Measurements from ENCODE around the gene PNPLA2. TPM values are rescaled to one million over a fixed set of nuclear protein-coding genes. Genes with fewer than 3 reads are reported as not detected.

The PNPLA2 gene
- total and polyA plus RNA-seq, 10 of the 15 experiments (the other 5 are each of a cell fraction or from before 2014, with no cell fraction given), result 0.19 to 34.0 (median 8.1) TPM

DNA sequence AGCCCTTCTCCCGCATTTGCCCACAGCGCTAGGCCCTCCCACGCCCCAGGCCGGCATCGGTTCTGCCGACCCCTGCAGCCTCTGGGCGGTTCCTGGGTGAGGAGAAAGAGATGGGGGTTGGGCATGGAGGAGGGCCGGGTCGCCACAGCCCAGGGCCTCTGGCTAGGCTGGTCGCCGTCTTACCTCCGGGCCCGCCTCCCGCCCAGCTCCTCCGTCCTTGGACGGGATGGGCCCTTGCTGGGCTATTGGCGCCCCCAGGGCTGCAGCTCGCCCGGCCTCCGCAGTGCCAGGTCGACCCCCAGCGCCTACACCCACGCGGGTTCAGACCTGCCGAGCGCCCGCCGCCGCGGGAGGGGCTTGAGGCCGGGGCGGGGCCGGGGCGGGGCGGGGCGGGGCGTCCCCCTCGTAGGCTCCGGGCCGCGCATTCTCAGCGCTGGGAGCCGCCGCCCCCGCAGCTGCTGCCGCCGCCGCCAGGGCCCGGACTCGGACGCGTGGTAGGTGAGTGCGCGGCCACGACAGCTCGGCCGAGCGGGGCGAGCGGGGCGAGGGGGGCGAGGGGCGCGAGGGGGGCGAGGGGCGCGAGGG is 13.9 kb downstream of the PNPLA2 start, which contains the start of gene CD151 (continued):
- TF ChIP-seq ETV6 (conservative IDR thresholded peaks at IDR 0.05 in 1 of 2, IDR thresholded peaks at IDR 0.05 in 1 of 2; ENCODE audit: borderline replicate concordance in 1 of 2, low read depth in 1 of 2), result no peak
- TF ChIP-seq, protein P1, sequence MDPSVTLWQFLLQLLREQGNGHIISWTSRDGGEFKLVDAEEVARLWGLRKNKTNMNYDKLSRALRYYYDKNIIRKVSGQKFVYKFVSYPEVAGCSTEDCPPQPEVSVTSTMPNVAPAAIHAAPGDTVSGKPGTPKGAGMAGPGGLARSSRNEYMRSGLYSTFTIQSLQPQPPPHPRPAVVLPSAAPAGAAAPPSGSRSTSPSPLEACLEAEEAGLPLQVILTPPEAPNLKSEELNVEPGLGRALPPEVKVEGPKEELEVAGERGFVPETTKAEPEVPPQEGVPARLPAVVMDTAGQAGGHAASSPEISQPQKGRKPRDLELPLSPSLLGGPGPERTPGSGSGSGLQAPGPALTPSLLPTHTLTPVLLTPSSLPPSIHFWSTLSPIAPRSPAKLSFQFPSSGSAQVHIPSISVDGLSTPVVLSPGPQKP (IDR thresholded peaks at IDR 0.05; ENCODE audit: low read depth, low read length), result no peak
- TF ChIP-seq SRF (IDR thresholded peaks at IDR 0.05; ENCODE audit: low read depth in 2 of 2, low read length in 2 of 2), result no peak

DNA sequence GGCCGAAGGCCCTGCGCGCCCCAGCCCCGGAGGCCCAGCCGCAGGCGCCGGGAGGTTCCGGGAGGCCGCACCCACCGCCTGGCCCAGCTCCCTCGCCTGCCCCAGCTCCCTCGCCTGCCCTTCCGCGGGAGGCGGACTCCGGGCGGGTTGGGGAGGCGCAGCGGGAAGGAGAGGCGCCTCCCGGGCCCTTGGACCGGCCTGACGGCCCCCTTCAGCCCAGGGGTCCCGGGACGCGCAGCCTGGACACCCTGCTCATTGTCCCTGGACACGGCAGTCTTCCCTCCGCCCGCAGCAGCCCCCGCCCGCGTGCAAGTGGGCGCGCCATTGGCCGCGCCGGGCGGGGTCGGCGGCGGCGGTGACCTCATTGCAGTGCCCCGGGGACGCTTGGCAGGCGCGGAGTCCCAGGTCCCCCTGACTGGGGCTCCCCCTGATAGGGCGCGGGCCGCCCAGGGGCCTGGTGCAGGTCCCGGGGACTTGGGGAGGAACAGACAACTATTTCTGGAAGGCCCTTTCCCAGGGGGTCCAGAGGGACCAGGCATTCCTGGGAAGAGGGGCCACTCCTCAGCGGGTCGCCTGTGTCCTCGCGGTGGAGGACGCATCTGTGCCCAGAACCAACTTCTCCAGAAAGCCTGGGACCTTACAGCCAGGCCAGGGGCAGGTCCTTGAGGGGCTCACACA is 14.5 kb downstream of the PNPLA2 start:
- H3K4me3 ChIP-seq, result peak overlapping the region; percentile 74
- H4K20me1 ChIP-seq (ENCODE audit: control insufficient read depth, insufficient read depth), result no peaks in the 10 kb centered on the region
- ATAC-seq (peak; percentile 27), DNase-seq (ENCODE audit: low read depth, low spot score) (no peak), FAIRE-seq (no peak)
- H3K4me2 ChIP-seq (ENCODE audit: control insufficient read depth, insufficient read depth), result peak overlapping the region; percentile 89
- peak overlapping the region; percentile 67 for H2AFZ ChIP-seq (ENCODE audit: control insufficient read depth, low read depth, low read length)
- 2% methylated on average over 51 of the region's 55 CpGs for WGBS (ENCODE audit: insufficient coverage, insufficient replicate concordance, low lambda C conversion rate, missing lambda C conversion rate)
- H3K27ac ChIP-seq (ENCODE audit: control insufficient read depth, insufficient read depth), result no peak overlapping the region
- in situ Hi-C loops (cut with MboI), result no loop called here
- SMC1A ChIA-PET (ENCODE audit: uncharacterized antibody, unreplicated experiment), result interaction anchor here (0.6 kb wide), 1 partner anchor 22 kb away, joined by 3 read pairs; no protein-coding TSS in a partner anchor
- BruUV-seq (replicated peaks), result no TSS peak
- H3K9ac ChIP-seq (ENCODE audit: control insufficient read depth, insufficient read depth, low read length), result peak overlapping the region; percentile 44; the same call in 1 of the 2 replicates
- no peaks in the 10 kb centered on the region; a peak in 3 of 4 replicates for H3K27me3 ChIP-seq (replicated peaks in 1 of 2; ENCODE audit: control insufficient read depth in 2 of 2, insufficient read depth in 2 of 2, low read length in 1 of 2)
- POLR2A ChIA-PET, result interaction anchor here (0.6 to 1.5 kb wide), 5 partner anchors 10 to 49 kb away, joined by 3 to 5 read pairs (median 4); partner anchors contain the start of genes PNPLA2, POLR2L and TSPAN4
- peaks cover 0 to 8% of the 10 kb centered on the region in 2 experiments; a peak in 2 of 4 replicates for H3K36me3 ChIP-seq (ENCODE audit: control insufficient read depth in 2 of 2, insufficient read depth in 2 of 2, low read length in 1 of 2)
- RAD21 ChIA-PET (ENCODE audit: unreplicated experiment), result interaction anchor here (0.6 to 1.2 kb wide), 3 partner anchors 10 to 27 kb away, joined by 3 to 9 read pairs (median 5); partner anchors contain the start of gene TSPAN4
- CTCF ChIA-PET, result no interaction called here
- TF ChIP-seq DPF2 (IDR thresholded peaks at IDR 0.05) (peak; percentile 54), IKZF1 (conservative IDR thresholded peaks at IDR 0.05) (peak; percentile 34; the same call in 1 of the 2 replicates), RCOR1 (conservative IDR thresholded peaks at IDR 0.05; ENCODE audit: low read depth, low read length) (no peak), POLR2AphosphoS2 (IDR thresholded peaks at IDR 0.05; ENCODE audit: low read depth, low read length) (no peak), NR2F1 (conservative IDR thresholded peaks at IDR 0.05) (peak; percentile 55), LARP7 (IDR thresholded peaks at IDR 0.05) (peak; percentile 63), YY1 (IDR thresholded peaks at IDR 0.05; ENCODE audit: low read depth, low read length) (peak; percentile 60; the same call in 1 of the 2 replicates), POLR2A (IDR thresholded peaks at IDR 0.05; ENCODE audit: low read depth, low read length) (peak; percentile 46; the same call in 1 of the 2 replicates)
- TF ChIP-seq, protein P2, sequence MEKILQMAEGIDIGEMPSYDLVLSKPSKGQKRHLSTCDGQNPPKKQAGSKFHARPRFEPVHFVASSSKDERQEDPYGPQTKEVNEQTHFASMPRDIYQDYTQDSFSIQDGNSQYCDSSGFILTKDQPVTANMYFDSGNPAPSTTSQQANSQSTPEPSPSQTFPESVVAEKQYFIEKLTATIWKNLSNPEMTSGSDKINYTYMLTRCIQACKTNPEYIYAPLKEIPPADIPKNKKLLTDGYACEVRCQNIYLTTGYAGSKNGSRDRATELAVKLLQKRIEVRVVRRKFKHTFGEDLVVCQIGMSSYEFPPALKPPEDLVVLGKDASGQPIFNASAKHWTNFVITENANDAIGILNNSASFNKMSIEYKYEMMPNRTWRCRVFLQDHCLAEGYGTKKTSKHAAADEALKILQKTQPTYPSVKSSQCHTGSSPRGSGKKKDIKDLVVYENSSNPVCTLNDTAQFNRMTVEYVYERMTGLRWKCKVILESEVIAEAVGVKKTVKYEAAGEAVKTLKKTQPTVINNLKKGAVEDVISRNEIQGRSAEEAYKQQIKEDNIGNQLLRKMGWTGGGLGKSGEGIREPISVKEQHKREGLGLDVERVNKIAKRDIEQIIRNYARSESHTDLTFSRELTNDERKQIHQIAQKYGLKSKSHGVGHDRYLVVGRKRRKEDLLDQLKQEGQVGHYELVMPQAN (conservative IDR thresholded peaks at IDR 0.05), result 0 out of 2 replicates have a peak, but pooled peaks have one; percentile 48
- intact Hi-C loops (cut with micrococcal nuclease; ENCODE audit: unreplicated experiment), result no loop called here
- H3K4me1 ChIP-seq (ENCODE audit: control insufficient read depth, insufficient read depth, low read length), result peaks cover 33% of the 10 kb centered on the region
- H3K79me2 ChIP-seq (ENCODE audit: control insufficient read depth, insufficient read depth, low read length), result no peaks in the 10 kb centered on the region
- H3K9me3 ChIP-seq (replicated peaks; ENCODE audit: control insufficient read depth, insufficient read depth, low read length), result no peaks in the 10 kb centered on the region

All from GM12878 (cell line).